Activated naive CD8-positive, alpha-beta T cell treated with anti-CD3 and anti-CD28 coated beads, Interleukin-2, amount 10 ng/mL, durations not matched to agents 7 days and 5 days (primary cell): ENCODE data around the gene NT5DC2. TPM values are rescaled to one million over a fixed set of nuclear protein-coding genes. Genes with fewer than 3 reads are reported as not detected.

Experiments used
- ATAC-seq: fragments of 150-1000 bp; cut with Tn5 transposase; one replicate; pipeline ENCODE4 v1.10.0; 2021; ENCODE audit warnings: low read depth, moderate library complexity
- POLR2A ChIA-PET: fragments of 350-600 bp; sonication (Branson Sonifier 250); formaldehyde crosslinking; loops from one replicate; lab custom pipeline; 2021; ENCODE audit warnings: antibody characterized with exemption; lab: Charles Lee
- DNase-seq: peaks from one replicate; pipeline ENCODE4 v3.0.0; 2021
- H3K27ac Mint-ChIP-seq: one replicate; pipeline ENCODE4 v1.8.0; 2022; ENCODE audit warnings: mild to moderate bottlenecking, mixed read lengths
- H3K27me3 Mint-ChIP-seq: one replicate; pipeline ENCODE4 v1.8.0; 2022; ENCODE audit warnings: mild to moderate bottlenecking, moderate library complexity, mixed read lengths
- H3K36me3 Mint-ChIP-seq: one replicate; pipeline ENCODE4 v1.8.0; 2021; ENCODE audit warnings: mild to moderate bottlenecking, mixed read lengths
- H3K4me1 Mint-ChIP-seq: one replicate; pipeline ENCODE4 v1.8.0; 2021; ENCODE audit warnings: mixed read lengths
- H3K4me3 Mint-ChIP-seq: one replicate; pipeline ENCODE4 v1.8.0; 2022; ENCODE audit warnings: mild to moderate bottlenecking, moderate library complexity, mixed read lengths
- H3K9me3 Mint-ChIP-seq: one replicate; pipeline ENCODE4 v1.8.0; 2021; ENCODE audit warnings: mixed read lengths
- total RNA-seq, 2 experiments: library from RNA; stranded (reverse); gene quantifications; one replicate each; pipeline ENCODE4 v1.2.3, GENCODE V29; 2021

Gene NT5DC2
- total RNA-seq, 2 experiments from 2014 or later: 22.3 to 28.7 TPM

- POLR2A ChIA-PET: no interaction called here
- Mint-ChIP-seq H3K4me3 (no peak overlapping the region), H3K36me3 (no peaks in the 10 kb centered on the region), H3K27ac (no peak overlapping the region), H3K9me3 (no peaks in the 10 kb centered on the region), H3K27me3 (no peaks in the 10 kb centered on the region), H3K4me1 (no peaks in the 10 kb centered on the region)
- ATAC-seq: no peak
- DNase-seq: no peak
Measured at GRCh38 chr3:52503788-52504424, 29.8 kb downstream of the NT5DC2 start.

GRCh38 chr3:52502808-52503350 is 30.8 kb downstream of the NT5DC2 start:
- Mint-ChIP-seq H3K4me1 (no peaks in the 10 kb centered on the region), H3K27me3 (no peaks in the 10 kb centered on the region), H3K9me3 (no peaks in the 10 kb centered on the region), H3K27ac (no peak overlapping the region), H3K36me3 (no peaks in the 10 kb centered on the region), H3K4me3 (no peak overlapping the region)
- POLR2A ChIA-PET: no interaction called here
- DNase-seq (no peak), ATAC-seq (no peak)

GRCh38 chr3:52502001-52502400 is 31.7 kb downstream of the NT5DC2 start:
- Mint-ChIP-seq H3K36me3 (no peaks in the 10 kb centered on the region), H3K27me3 (no peaks in the 10 kb centered on the region), H3K27ac (no peak overlapping the region), H3K9me3 (no peaks in the 10 kb centered on the region), H3K4me1 (no peaks in the 10 kb centered on the region), H3K4me3 (no peak overlapping the region)
- DNase-seq: no peak
- no peak for ATAC-seq
- POLR2A ChIA-PET: no interaction called here

- no peak overlapping the region for H3K4me3 Mint-ChIP-seq
- no peaks in the 10 kb centered on the region for H3K27me3 Mint-ChIP-seq
- POLR2A ChIA-PET: no interaction called here
- H3K27ac Mint-ChIP-seq: no peak overlapping the region
- no peaks in the 10 kb centered on the region for H3K36me3 Mint-ChIP-seq
- no peak for DNase-seq
- no peaks in the 10 kb centered on the region for H3K9me3 Mint-ChIP-seq
- H3K4me1 Mint-ChIP-seq: no peaks in the 10 kb centered on the region
- ATAC-seq: no peak
Measured at GRCh38 chr3:52501046-52501445, 32.6 kb downstream of the NT5DC2 start.

GRCh38 chr3:52498137-52499054 is 35.3 kb downstream of the NT5DC2 start:
- POLR2A ChIA-PET: no interaction called here

GRCh38 chr3:52495777-52496602 is 37.7 kb downstream of the NT5DC2 start:
- Mint-ChIP-seq H3K4me1 (no peaks in the 10 kb centered on the region), H3K9me3 (no peaks in the 10 kb centered on the region), H3K27ac (no peak overlapping the region), H3K36me3 (peaks cover 4% of the 10 kb centered on the region), H3K27me3 (no peaks in the 10 kb centered on the region), H3K4me3 (no peak overlapping the region)
- ATAC-seq (no peak), DNase-seq (no peak)
- POLR2A ChIA-PET: no interaction called here

More at GRCh38 chr3:52498137-52499054, 35.3 kb downstream of the NT5DC2 start:
- Mint-ChIP-seq H3K4me3 (no peak overlapping the region), H3K9me3 (no peaks in the 10 kb centered on the region), H3K36me3 (no peaks in the 10 kb centered on the region), H3K27ac (no peak overlapping the region), H3K4me1 (no peaks in the 10 kb centered on the region), H3K27me3 (no peaks in the 10 kb centered on the region)
- ATAC-seq (no peak), DNase-seq (no peak)

- POLR2A ChIA-PET: no interaction called here
- ATAC-seq (no peak), DNase-seq (no peak)
- no peaks in the 10 kb centered on the region for H3K27me3 Mint-ChIP-seq
- H3K4me3 Mint-ChIP-seq: no peak within 1 kb of the TSS
- no peaks in the 10 kb centered on the region for H3K4me1 Mint-ChIP-seq
- H3K9me3 Mint-ChIP-seq: no peaks in the 10 kb centered on the region
- peaks cover 4% of the 10 kb centered on the region for H3K36me3 Mint-ChIP-seq
- H3K27ac Mint-ChIP-seq: no peak within 1 kb of the TSS
Measured at GRCh38 chr3:52494886-52495495, 38.7 kb downstream of the NT5DC2 start, which contains the start of gene STAB1. STAB1 (plus strand) TSS chr3:52495338; CDS start chr3:52495414, 76 bp downstream.

GRCh38 chr3:52494445-52494844 is 39.2 kb downstream of the NT5DC2 start:
- ATAC-seq (no peak), DNase-seq (no peak)
- no peak overlapping the region for H3K4me3 Mint-ChIP-seq
- no peaks in the 10 kb centered on the region for H3K9me3 Mint-ChIP-seq
- no peaks in the 10 kb centered on the region for H3K27me3 Mint-ChIP-seq
- H3K36me3 Mint-ChIP-seq: peaks cover 4% of the 10 kb centered on the region
- POLR2A ChIA-PET: no interaction called here
- no peak overlapping the region for H3K27ac Mint-ChIP-seq
- no peaks in the 10 kb centered on the region for H3K4me1 Mint-ChIP-seq

- Mint-ChIP-seq H3K36me3 (peaks cover 4% of the 10 kb centered on the region), H3K4me1 (no peaks in the 10 kb centered on the region), H3K27ac (no peak overlapping the region), H3K27me3 (no peaks in the 10 kb centered on the region), H3K9me3 (no peaks in the 10 kb centered on the region), H3K4me3 (no peak overlapping the region)
- POLR2A ChIA-PET: no interaction called here
- ATAC-seq (no peak), DNase-seq (no peak)
Measured at GRCh38 chr3:52493232-52494017, 40.2 kb downstream of the NT5DC2 start.

- POLR2A ChIA-PET: no interaction called here
- no peak for DNase-seq
- Mint-ChIP-seq H3K4me3 (no peak overlapping the region), H3K36me3 (peaks cover 5% of the 10 kb centered on the region), H3K27me3 (no peaks in the 10 kb centered on the region), H3K4me1 (no peaks in the 10 kb centered on the region), H3K9me3 (no peaks in the 10 kb centered on the region), H3K27ac (no peak overlapping the region)
- no peak for ATAC-seq
Measured at GRCh38 chr3:52492059-52492458, 41.6 kb downstream of the NT5DC2 start.

- ATAC-seq: no peak
- no peak for DNase-seq
- H3K9me3 Mint-ChIP-seq: no peaks in the 10 kb centered on the region
- peaks cover 5% of the 10 kb centered on the region for H3K36me3 Mint-ChIP-seq
- H3K27me3 Mint-ChIP-seq: no peaks in the 10 kb centered on the region
- H3K4me1 Mint-ChIP-seq: no peaks in the 10 kb centered on the region
- no peak overlapping the region for H3K27ac Mint-ChIP-seq
- POLR2A ChIA-PET: no interaction called here
- H3K4me3 Mint-ChIP-seq: no peak overlapping the region
Measured at GRCh38 chr3:52490939-52491526, 42.6 kb downstream of the NT5DC2 start.
